GM18951 (cell line): ENCODE measurements around the gene ATXN7L2.

ENCODE experiments used
- POLR2A ChIP-seq: IDR thresholded peaks from 4 replicates; pipeline ENCODE4 v1.6.1; 2011; ENCODE audit warnings: mild to moderate bottlenecking; ENCODE audit not compliant: insufficient read length, insufficient read depth; ENCODE audit errors: extremely low read depth
- in situ Hi-C: fragments of 300-500 bp; cut with MboI; formaldehyde crosslinking; loops from one replicate; pipeline ENCODE4 v1.12.0; 2022; ENCODE audit warnings: low sequenced_read_pairs, mixed read lengths, inconsistent platforms; ENCODE audit not compliant: unreplicated experiment

The ATXN7L2 gene

GRCh38 chr1:109493805-109494539 is 10.3 kb downstream of the ATXN7L2 start, which contains the start of gene CYB561D1:
TSS of gene CYB561D1 (plus strand) at chr1:109494094. CDS start at chr1:109494140, 46 bp downstream.
- in situ Hi-C loops = no loop called here
- peak; percentile 89 for TF ChIP-seq POLR2A

GRCh38 chr1:109495738-109496137 is 12.0 kb downstream of the ATXN7L2 start:
- in situ Hi-C loops = loop anchor here (5.0 kb wide), 1 partner anchor 37 kb away; no protein-coding TSS in a partner anchor

GRCh38 chr1:109497449-109498160 is 13.9 kb downstream of the ATXN7L2 start:
- no peak for TF ChIP-seq POLR2A
- in situ Hi-C loops = loop anchor here (5.0 kb wide), 1 partner anchor 35 kb away; no protein-coding TSS in a partner anchor

More at GRCh38 chr1:109495738-109496137, 12.0 kb downstream of the ATXN7L2 start:
- TF ChIP-seq POLR2A = no peak

GRCh38 chr1:109498161-109498801 is 14.6 kb downstream of the ATXN7L2 start:
- in situ Hi-C loops = loop anchor here (5.0 kb wide), 1 partner anchor 34 kb away; no protein-coding TSS in a partner anchor
- TF ChIP-seq POLR2A = no peak

GRCh38 chr1:109499081-109499480 is 15.4 kb downstream of the ATXN7L2 start:
- TF ChIP-seq POLR2A = no peak
- in situ Hi-C loops = loop anchor here (5.0 kb wide), 1 partner anchor 33 kb away; no protein-coding TSS in a partner anchor

- TF ChIP-seq POLR2A = no peak
- in situ Hi-C loops = loop anchor here (5.0 kb wide), 1 partner anchor 32 kb away; no protein-coding TSS in a partner anchor
These were observed 16.2 kb downstream of the ATXN7L2 start for GRCh38 chr1:109499661-109500536.

GRCh38 chr1:109500941-109501381 is 17.3 kb downstream of the ATXN7L2 start:
- in situ Hi-C loops = no loop called here
- TF ChIP-seq POLR2A = no peak

- TF ChIP-seq POLR2A = no peak
- in situ Hi-C loops = no loop called here
These were observed 18.1 kb downstream of the ATXN7L2 start for GRCh38 chr1:109501644-109502363.

GRCh38 chr1:109502364-109502851 is 18.7 kb downstream of the ATXN7L2 start:
- in situ Hi-C loops = no loop called here
- no peak for TF ChIP-seq POLR2A

GRCh38 chr1:109503935-109504334 is 20.2 kb downstream of the ATXN7L2 start:
- in situ Hi-C loops = no loop called here
- no peak for TF ChIP-seq POLR2A

- TF ChIP-seq POLR2A = no peak
- in situ Hi-C loops = no loop called here
These were observed 21.3 kb downstream of the ATXN7L2 start for GRCh38 chr1:109504974-109505373.
